Smooth muscle cell (in vitro differentiated cells): ENCODE measurements around the gene TUBGCP2. TPM values are rescaled to one million over a fixed set of nuclear protein-coding genes. Genes with fewer than 3 reads are reported as not detected.

Source experiments
- DNase-seq: peaks from one replicate; lab custom pipeline; 2025; ENCODE audit not compliant: unreplicated experiment; lab: John Stamatoyannopoulos, UW
- H2AFZ ChIP-seq: fragments of 200-600 bp; sonication (generic); 2 replicates; pipeline ENCODE4 v1.6.0; 2016; ENCODE audit warnings: antibody characterized with exemption, low read depth, mild to moderate bottlenecking
- H3F3A ChIP-seq: fragments of 200-600 bp; sonication (generic); 2 replicates; pipeline ENCODE4 v1.6.0; 2017; ENCODE audit warnings: antibody characterized with exemption, low read depth
- H3K27ac ChIP-seq: fragments of 200-600 bp; sonication (generic); 2 replicates; pipeline ENCODE4 v1.5.1; 2016; ENCODE audit warnings: low read depth, mild to moderate bottlenecking
- H3K27me3 ChIP-seq: fragments of 200-600 bp; sonication (generic); 2 replicates; pipeline ENCODE4 v1.6.1; 2016; ENCODE audit warnings: low read depth, mild to moderate bottlenecking
- H3K36me3 ChIP-seq: fragments of 200-600 bp; sonication (generic); 2 replicates; pipeline ENCODE4 v1.5.1; 2016; ENCODE audit warnings: low read depth
- H3K4me1 ChIP-seq: fragments of 200-600 bp; sonication (generic); 2 replicates; pipeline ENCODE4 v1.5.1; 2016; ENCODE audit warnings: low read depth
- H3K4me2 ChIP-seq: fragments of 200-600 bp; sonication (generic); 2 replicates; pipeline ENCODE4 v1.6.0; 2016; ENCODE audit warnings: mild to moderate bottlenecking
- H3K4me3 ChIP-seq: fragments of 200-600 bp; sonication (generic); 2 replicates; pipeline ENCODE4 v1.5.1; 2016; ENCODE audit warnings: mild to moderate bottlenecking
- H3K79me2 ChIP-seq: fragments of 200-600 bp; sonication (generic); 2 replicates; pipeline ENCODE4 v1.6.0; 2016; ENCODE audit warnings: low read depth, mild to moderate bottlenecking
- H3K9ac ChIP-seq: fragments of 200-600 bp; sonication (generic); 2 replicates; pipeline ENCODE4 v1.6.0; 2016; ENCODE audit warnings: low read depth
- H3K9me3 ChIP-seq: fragments of 200-600 bp; sonication (generic); replicated peaks from 2 replicates; pipeline ENCODE4 v1.5.1; 2016; ENCODE audit warnings: low read depth
- H4K20me1 ChIP-seq: fragments of 200-600 bp; sonication (generic); 2 replicates; pipeline ENCODE4 v1.6.0; 2016; ENCODE audit warnings: low read depth
- whole genome bisulfite sequencing: methylation state at CpG from one replicate; pipeline ENCODE4 v1.1.7; 2016; ENCODE audit warnings: low lambda C conversion rate; 5-methylcytosine and 5-hydroxymethylcytosine counted together
- polyA plus RNA-seq: library from polyadenylated mRNA; unstranded; fragments of >200 nt; fragmentation: Nextera tagmentation; extraction: Ambion mirVana; gene quantifications from 2 replicates; pipeline ENCODE4 v1.2.1, GENCODE V29; 2016
- total RNA-seq: library from RNA; depleted of rRNA; stranded (reverse); fragments of >200 nt; gene quantifications from 2 replicates; pipeline ENCODE4 v1.2.3, GENCODE V29; 2014
- TF ChIP-seq, protein P1 (sequence below): fragments of 200-600 bp; sonication (generic); IDR thresholded peaks from 2 replicates; pipeline ENCODE4 v1.5.1; 2017; ENCODE audit warnings: borderline replicate concordance, mild to moderate bottlenecking, antibody characterized with exemption; ENCODE audit not compliant: insufficient read depth, poor library complexity, severe bottlenecking

The TUBGCP2 gene
- total and polyA plus RNA-seq, 2 experiments from 2014 or later: 39.5 to 40.5 TPM

DNA sequence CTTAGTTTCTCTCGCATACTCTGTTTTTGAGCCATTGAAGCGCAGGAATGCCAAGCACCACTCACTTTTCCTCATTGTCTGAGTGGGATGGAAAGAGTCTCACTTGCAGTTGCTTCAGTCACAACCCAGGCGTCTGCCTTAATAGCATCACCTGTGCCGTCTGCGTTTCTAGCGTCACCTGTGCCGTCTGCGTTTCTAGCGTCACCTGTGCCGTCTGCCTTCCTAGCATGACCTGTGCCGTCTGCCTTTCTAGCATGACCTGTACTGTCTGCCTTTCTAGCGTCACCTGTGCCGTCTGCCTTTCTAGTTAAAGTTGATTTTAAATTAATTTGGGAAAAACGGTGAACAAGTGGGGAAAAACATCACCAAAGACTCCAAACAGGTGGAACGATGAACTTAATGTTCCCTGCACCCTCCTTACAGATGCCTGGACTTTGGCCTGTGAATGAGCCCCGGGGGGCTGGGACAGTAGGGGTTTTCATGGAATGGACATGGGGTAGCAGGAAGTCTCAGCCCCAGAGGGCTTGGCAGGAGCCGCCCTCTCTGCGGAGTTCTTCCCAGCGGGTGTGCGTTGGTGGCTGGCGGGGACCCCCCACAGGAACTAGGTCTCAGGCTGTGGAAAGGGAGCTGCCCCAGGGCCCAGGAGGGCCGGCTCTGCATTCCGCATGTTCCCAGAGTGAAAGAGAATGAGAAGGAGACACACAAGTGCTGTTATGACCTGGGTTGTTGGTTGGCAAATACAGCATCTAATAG, 3.5 kb upstream of the TUBGCP2 start:
- no peak for DNase-seq
- Histone ChIP-seq H4K20me1 (peaks cover 13% of the 10 kb centered on the region), H3K36me3 (no peaks in the 10 kb centered on the region), H3K4me3 (no peak overlapping the region), H3K4me2 (no peak overlapping the region), H3F3A (no peaks in the 10 kb centered on the region), H2AFZ (no peak overlapping the region), H3K9ac (no peak overlapping the region), H3K27me3 (no peaks in the 10 kb centered on the region), H3K27ac (no peak overlapping the region), H3K9me3 (no peaks in the 10 kb centered on the region), H3K4me1 (peaks cover 6% of the 10 kb centered on the region), H3K79me2 (peaks cover 13% of the 10 kb centered on the region)
- TF ChIP-seq, protein P1, sequence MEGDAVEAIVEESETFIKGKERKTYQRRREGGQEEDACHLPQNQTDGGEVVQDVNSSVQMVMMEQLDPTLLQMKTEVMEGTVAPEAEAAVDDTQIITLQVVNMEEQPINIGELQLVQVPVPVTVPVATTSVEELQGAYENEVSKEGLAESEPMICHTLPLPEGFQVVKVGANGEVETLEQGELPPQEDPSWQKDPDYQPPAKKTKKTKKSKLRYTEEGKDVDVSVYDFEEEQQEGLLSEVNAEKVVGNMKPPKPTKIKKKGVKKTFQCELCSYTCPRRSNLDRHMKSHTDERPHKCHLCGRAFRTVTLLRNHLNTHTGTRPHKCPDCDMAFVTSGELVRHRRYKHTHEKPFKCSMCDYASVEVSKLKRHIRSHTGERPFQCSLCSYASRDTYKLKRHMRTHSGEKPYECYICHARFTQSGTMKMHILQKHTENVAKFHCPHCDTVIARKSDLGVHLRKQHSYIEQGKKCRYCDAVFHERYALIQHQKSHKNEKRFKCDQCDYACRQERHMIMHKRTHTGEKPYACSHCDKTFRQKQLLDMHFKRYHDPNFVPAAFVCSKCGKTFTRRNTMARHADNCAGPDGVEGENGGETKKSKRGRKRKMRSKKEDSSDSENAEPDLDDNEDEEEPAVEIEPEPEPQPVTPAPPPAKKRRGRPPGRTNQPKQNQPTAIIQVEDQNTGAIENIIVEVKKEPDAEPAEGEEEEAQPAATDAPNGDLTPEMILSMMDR: no peak
- 96% methylated on average over 23 of the region's 23 CpGs for WGBS

GRCh38 chr10:133311570-133311969, 2.9 kb upstream of the TUBGCP2 start:
- peaks cover 19% of the 10 kb centered on the region for H4K20me1 ChIP-seq
- H3K4me1 ChIP-seq: peaks cover 6% of the 10 kb centered on the region
- H3K36me3 ChIP-seq: no peaks in the 10 kb centered on the region
- peaks cover 19% of the 10 kb centered on the region for H3K79me2 ChIP-seq
- no peak for DNase-seq
- H3K9me3 ChIP-seq: no peaks in the 10 kb centered on the region
- no peak overlapping the region for H3K27ac ChIP-seq
- no peaks in the 10 kb centered on the region for H3K27me3 ChIP-seq
- no peak overlapping the region for H2AFZ ChIP-seq
- WGBS: 94% methylated on average over 10 of the region's 10 CpGs
- no peak overlapping the region for H3K4me2 ChIP-seq
- H3F3A ChIP-seq: no peaks in the 10 kb centered on the region
- H3K9ac ChIP-seq: no peak overlapping the region
- TF ChIP-seq, protein P1: no peak
- H3K4me3 ChIP-seq: no peak overlapping the region

DNA sequence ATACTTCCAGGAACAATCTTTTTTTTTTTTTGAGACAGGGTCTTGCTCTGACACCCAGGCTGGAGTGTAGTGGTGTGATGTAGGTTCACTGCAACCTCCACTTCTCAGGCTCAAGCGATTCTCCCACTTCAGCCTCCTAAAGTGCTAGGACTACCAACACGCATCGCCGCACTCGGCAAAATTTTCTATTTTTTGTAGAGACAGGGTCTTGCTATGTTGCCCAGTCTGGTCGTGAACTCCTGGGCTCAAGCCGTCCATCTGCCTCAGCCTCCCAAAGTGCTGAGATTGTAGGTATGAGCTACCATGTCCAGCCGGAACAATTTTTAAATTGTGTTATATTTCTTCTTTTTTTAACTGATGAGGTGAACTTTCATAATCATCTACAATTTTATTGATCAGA, 2.1 kb upstream of the TUBGCP2 start:
- Histone ChIP-seq H4K20me1 (peaks cover 27% of the 10 kb centered on the region), H3K4me2 (no peak overlapping the region), H3K79me2 (peaks cover 27% of the 10 kb centered on the region), H3K27me3 (no peaks in the 10 kb centered on the region), H3K9ac (no peak overlapping the region), H3K4me3 (no peak overlapping the region), H3K9me3 (no peaks in the 10 kb centered on the region), H3K36me3 (no peaks in the 10 kb centered on the region), H2AFZ (no peak overlapping the region), H3K4me1 (peaks cover 6% of the 10 kb centered on the region), H3F3A (no peaks in the 10 kb centered on the region), H3K27ac (no peak overlapping the region)
- no peak for DNase-seq
- WGBS: 96% methylated on average over 8 of the region's 8 CpGs
- TF ChIP-seq, protein P1: no peak

GRCh38 chr10:133310399-133310755, 1.7 kb upstream of the TUBGCP2 start:
- no peak for DNase-seq
- no peak overlapping the region for H3K9ac ChIP-seq

More at GRCh38 chr10:133310399-133310755, 1.7 kb upstream of the TUBGCP2 start:
- Histone ChIP-seq H3K4me3 (no peak overlapping the region), H3K27me3 (no peaks in the 10 kb centered on the region), H4K20me1 (peaks cover 31% of the 10 kb centered on the region), H3K79me2 (peaks cover 31% of the 10 kb centered on the region), H2AFZ (no peak overlapping the region), H3K27ac (no peak overlapping the region), H3F3A (no peaks in the 10 kb centered on the region), H3K9me3 (no peaks in the 10 kb centered on the region), H3K4me2 (no peak overlapping the region), H3K36me3 (no peaks in the 10 kb centered on the region), H3K4me1 (peaks cover 6% of the 10 kb centered on the region)
- TF ChIP-seq, protein P1: no peak
- over 99% methylated on average over 16 of the region's 16 CpGs for WGBS
